Spleen (tissue), 11 donors: ENCODE results near the gene MAP1LC3B2. TPM values are rescaled to one million over a fixed set of nuclear protein-coding genes. Genes with fewer than 3 reads are reported as not detected.
A peak's percentile ranks its signal among the peaks of the same experiment; 100 is the strongest.
"Not testable (repeated sequence)": the region's sequence is repeated elsewhere in the genome, so short reads cannot be mapped to it uniquely, and the experiment has no call there.

Experiments used
- DNase-seq: peaks from one replicate; pipeline ENCODE4 v3.0.0-alpha.2; 2020
- H3K27ac ChIP-seq, 8 donors: fragments of 200-600 bp; sonication (generic) in 7 of 8; 1 replicate in 4 of 8; 2 replicates in 4 of 8; pipeline versions ENCODE4 v1.5.0 to v1.8.0; 2016 to 2021; ENCODE audit warnings: inconsistent platforms in 4 of 8, mild to moderate bottlenecking in 4 of 8, moderate library complexity in 1 of 8
- H3K27me3 ChIP-seq, 7 donors: fragments of 200-600 bp; sonication (generic) in 6 of 7; replicated peaks in 1 of 7; 1 replicate in 4 of 7; 2 replicates in 3 of 7; pipeline versions ENCODE4 v1.5.0 to v1.8.0; 2016 to 2021; ENCODE audit warnings: inconsistent platforms in 3 of 7, mild to moderate bottlenecking in 1 of 7
- H3K36me3 ChIP-seq, 6 donors: fragments of 200-600 bp; sonication (generic) in 5 of 6; 1 replicate in 4 of 6; 2 replicates in 2 of 6; pipeline versions ENCODE4 v1.5.0 to v1.8.0; 2016 to 2021; ENCODE audit warnings: inconsistent platforms in 2 of 6
- H3K4me1 ChIP-seq, 6 donors: fragments of 200-600 bp; sonication (generic) in 5 of 6; 1 replicate in 3 of 6; 2 replicates in 3 of 6; pipeline versions ENCODE4 v1.5.0 to v1.8.0; 2016 to 2021; ENCODE audit warnings: inconsistent platforms in 3 of 6
- H3K4me3 ChIP-seq, 8 donors: fragments of 200-600 bp; sonication (generic) in 7 of 8; 1 replicate in 4 of 8; 2 replicates in 4 of 8; pipeline versions ENCODE4 v1.5.0 to v1.8.0; 2016 to 2021; ENCODE audit warnings: inconsistent platforms in 4 of 8, mild to moderate bottlenecking in 4 of 8, moderate library complexity in 2 of 8
- H3K9me3 ChIP-seq, 8 donors: fragments of 200-600 bp; sonication (generic) in 7 of 8; 1 replicate in 4 of 8; 2 replicates in 4 of 8; pipeline versions ENCODE4 v1.5.0 to v1.8.0; 2016 to 2021; ENCODE audit warnings: inconsistent platforms in 4 of 8
- CTCF ChIP-seq, 11 experiments: fragments of 200-600 bp in 7 of 11; fragments of 450-650 bp in 4 of 11; sonication (generic) in 4 of 11; IDR thresholded peaks in 8 of 11; conservative IDR thresholded peaks in 3 of 11; 1 replicate in 7 of 11; 2 replicates in 4 of 11; pipeline versions ENCODE4 v1.4.0 to v1.8.0; 2016 to 2021; ENCODE audit warnings: antibody characterized with exemption in 11 of 11, inconsistent platforms in 4 of 11, mild to moderate bottlenecking in 1 of 11
- POLR2A ChIP-seq, 3 donors: fragments of 450-650 bp; IDR thresholded peaks; one replicate each; pipeline ENCODE4 v1.5.1; 2017; ENCODE audit warnings: antibody characterized with exemption in 3 of 3, mild to moderate bottlenecking in 1 of 3
- POLR2AphosphoS5 ChIP-seq, 3 donors: sonication (generic); formaldehyde crosslinking; IDR thresholded peaks; one replicate each; pipeline ENCODE4 v1.5.1; 2017; ENCODE audit warnings: antibody characterized with exemption in 3 of 3
- WGBS, 5 donors: extraction: QIAGEN DNeasy Blood & Tissue Kit in 3 of 5; methylation state at CpG; one replicate each; pipeline versions ENCODE4 v1.1.5 to v1.1.7; 2013 to 2018; 5-methylcytosine and 5-hydroxymethylcytosine counted together
- intact Hi-C: fragments of 100-400 bp; cut with DNase I; formaldehyde crosslinking; loops from one replicate; pipeline ENCODE4 v1.15.0; 2023; ENCODE audit warnings: low total_unique reads
- polyA plus RNA-seq, 3 donors: library from polyadenylated mRNA; stranded (reverse); fragments of 200-250 nt; gene quantifications; one replicate each; pipeline ENCODE4 v1.2.1, GENCODE V29; 2013
- total RNA-seq, 7 donors: library from RNA; depleted of rRNA in 3 of 7; stranded (reverse); fragments of >200 nt in 3 of 7; fragmentation: NEBNext Ultra II Directional in 4 of 7; extraction: Animal tissue kit (Norgen Biotek cat#: 25700) in 4 of 7; gene quantifications; one replicate each; pipeline versions ENCODE4 v1.1.0 to v1.2.1, GENCODE V29; 2016 to 2021
- donor health status: healthy with polysubstance abuse.
- donor health status: DM: no; HTN: no; CAD: no; lungs with moderate emphysema.
- donor health status: DM: no; HTN: no; CAD: no.
- donor health status: Bipolar disorder and iron deficiency.
- donor health status: healthy.
- donor health status: DM: no; HTN: no; CAD: no.
- donor health status: DM: yes; HTN: yes; CAD: no.

The MAP1LC3B2 gene
- total and polyA plus RNA-seq, 10 donors, result 0.86 to 3.0 (median 1.7) TPM

- TF ChIP-seq CTCF (IDR thresholded peaks at IDR 0.05 in 8 of 11, conservative IDR thresholded peaks at IDR 0.05 in 3 of 11), result no peak
- no peak for TF ChIP-seq POLR2A (IDR thresholded peaks at IDR 0.05)
- no peak for TF ChIP-seq POLR2AphosphoS5 (IDR thresholded peaks at IDR 0.05)
- Histone ChIP-seq H3K36me3 (no peaks in the 10 kb centered on the region), H3K4me1 (peaks cover 12 to 47% (median 40%) of the 10 kb centered on the region in 6 donors), H3K4me3 (no peak overlapping the region), H3K9me3 (peaks cover 0 to 28% (median 11%) of the 10 kb centered on the region in 8 donors), H3K27ac (peak overlapping the region in 1 of 8 donors; percentile 93), H3K27me3 (no peaks in the 10 kb centered on the region)
- DNase-seq, result no peak
- 74 to 97% (median 85%) methylated on average over 7 of the region's 7 CpGs for WGBS, 5 donors
- intact Hi-C loops, result no loop called here
Measured at GRCh38 chr12:116562090-116562489, 2.9 kb downstream of the MAP1LC3B2 start.

GRCh38 chr12:116563262-116563661, 4.1 kb downstream of the MAP1LC3B2 start:
- Histone ChIP-seq H3K36me3 (no peaks in the 10 kb centered on the region), H3K4me3 (no peak overlapping the region), H3K27ac (no peak overlapping the region), H3K9me3 (peaks cover 0 to 28% (median 11%) of the 10 kb centered on the region in 8 donors), H3K27me3 (no peaks in the 10 kb centered on the region), H3K4me1 (peaks cover 7 to 35% (median 30%) of the 10 kb centered on the region in 6 donors)
- intact Hi-C loops, result no loop called here
- TF ChIP-seq CTCF (IDR thresholded peaks at IDR 0.05 in 8 of 11, conservative IDR thresholded peaks at IDR 0.05 in 3 of 11), result no peak
- TF ChIP-seq POLR2A (IDR thresholded peaks at IDR 0.05), result no peak
- no peak for TF ChIP-seq POLR2AphosphoS5 (IDR thresholded peaks at IDR 0.05)
- WGBS, 5 donors, result 94 to 98% (median 95%) methylated on average over 1 of the region's 1 CpG
- DNase-seq, result no peak

GRCh38 chr12:116564080-116564479, 4.9 kb downstream of the MAP1LC3B2 start:
- TF ChIP-seq CTCF (IDR thresholded peaks at IDR 0.05 in 8 of 11, conservative IDR thresholded peaks at IDR 0.05 in 3 of 11) (no peak), POLR2AphosphoS5 (IDR thresholded peaks at IDR 0.05) (no peak), POLR2A (IDR thresholded peaks at IDR 0.05) (no peak)
- intact Hi-C loops, result no loop called here
- Histone ChIP-seq H3K36me3 (no peaks in the 10 kb centered on the region), H3K4me3 (no peak overlapping the region), H3K9me3 (peaks cover 0 to 28% (median 11%) of the 10 kb centered on the region in 8 donors), H3K27ac (no peak overlapping the region), H3K27me3 (no peaks in the 10 kb centered on the region), H3K4me1 (peaks cover 3 to 27% (median 22%) of the 10 kb centered on the region in 6 donors)
- no peak for DNase-seq

- H3K36me3 ChIP-seq, H3K27ac ChIP-seq, intact Hi-C loops, H3K4me3 ChIP-seq, H3K27me3 ChIP-seq, DNase-seq: not testable (repeated sequence)
- peaks cover 0 to 16% (median 12%) of the 10 kb centered on the region in 6 donors for H3K4me1 ChIP-seq
- H3K9me3 ChIP-seq, result peaks cover 0 to 28% (median 11%) of the 10 kb centered on the region in 8 donors
- 85 to 93% (median 89%) methylated on average over 7 of the region's 7 CpGs for WGBS, 5 donors
Measured at GRCh38 chr12:116565221-116565620, 6.0 kb downstream of the MAP1LC3B2 start.

- H3K4me1 ChIP-seq, result peaks cover 0 to 8% (median 5%) of the 10 kb centered on the region in 6 donors
- H3K36me3 ChIP-seq, result no peaks in the 10 kb centered on the region
- WGBS, 5 donors, result 80 to 98% (median 93%) methylated on average over 2 of the region's 2 CpGs
- no peak overlapping the region for H3K4me3 ChIP-seq
- DNase-seq, result no peak
- no peak overlapping the region for H3K27ac ChIP-seq
- no peak for TF ChIP-seq CTCF (IDR thresholded peaks at IDR 0.05 in 8 of 11, conservative IDR thresholded peaks at IDR 0.05 in 3 of 11)
- no peak for TF ChIP-seq POLR2AphosphoS5 (IDR thresholded peaks at IDR 0.05)
- no peak for TF ChIP-seq POLR2A (IDR thresholded peaks at IDR 0.05)
- peaks cover 0 to 28% (median 11%) of the 10 kb centered on the region in 8 donors for H3K9me3 ChIP-seq
- no peaks in the 10 kb centered on the region for H3K27me3 ChIP-seq
- intact Hi-C loops, result no loop called here
Measured at GRCh38 chr12:116565963-116566362, 6.8 kb downstream of the MAP1LC3B2 start.
